ENCODE data around the gene PTPN2. TPM values are rescaled to one million over a fixed set of nuclear protein-coding genes. Genes with fewer than 3 reads are reported as not detected.

Gene PTPN2
- total RNA-seq, 1 donor from 2014 or later, result 47.9 TPM

DNA sequence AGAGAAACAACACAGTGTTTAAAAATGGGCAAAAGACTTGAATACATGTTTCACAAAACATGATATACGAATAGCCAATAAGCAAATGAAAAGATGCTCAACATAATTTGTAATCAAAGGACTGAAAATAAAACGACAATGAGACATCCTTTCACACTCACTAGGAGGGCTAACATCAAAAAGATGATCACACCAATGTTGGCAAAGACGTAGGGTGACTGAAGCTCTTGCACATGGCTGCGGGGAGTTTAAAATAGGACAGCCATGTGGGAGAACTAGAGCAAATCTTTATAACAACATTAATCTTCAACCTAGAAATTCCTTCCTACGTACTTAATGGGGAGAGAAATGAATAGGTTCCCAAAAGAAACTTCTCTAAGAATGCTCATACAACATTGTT, 44.6 kb upstream of the PTPN2 start:
- H3K4me3 ChIP-seq (ENCODE audit: low read depth, low read length), result no peak overlapping the region
- FAIRE-seq, result no peak
- DNase-seq (ENCODE audit: low read depth), result no peak
- H3K36me3 ChIP-seq (ENCODE audit: control insufficient read depth, insufficient read depth, low read length), result no peaks in the 10 kb centered on the region
- TF ChIP-seq, protein P1, sequence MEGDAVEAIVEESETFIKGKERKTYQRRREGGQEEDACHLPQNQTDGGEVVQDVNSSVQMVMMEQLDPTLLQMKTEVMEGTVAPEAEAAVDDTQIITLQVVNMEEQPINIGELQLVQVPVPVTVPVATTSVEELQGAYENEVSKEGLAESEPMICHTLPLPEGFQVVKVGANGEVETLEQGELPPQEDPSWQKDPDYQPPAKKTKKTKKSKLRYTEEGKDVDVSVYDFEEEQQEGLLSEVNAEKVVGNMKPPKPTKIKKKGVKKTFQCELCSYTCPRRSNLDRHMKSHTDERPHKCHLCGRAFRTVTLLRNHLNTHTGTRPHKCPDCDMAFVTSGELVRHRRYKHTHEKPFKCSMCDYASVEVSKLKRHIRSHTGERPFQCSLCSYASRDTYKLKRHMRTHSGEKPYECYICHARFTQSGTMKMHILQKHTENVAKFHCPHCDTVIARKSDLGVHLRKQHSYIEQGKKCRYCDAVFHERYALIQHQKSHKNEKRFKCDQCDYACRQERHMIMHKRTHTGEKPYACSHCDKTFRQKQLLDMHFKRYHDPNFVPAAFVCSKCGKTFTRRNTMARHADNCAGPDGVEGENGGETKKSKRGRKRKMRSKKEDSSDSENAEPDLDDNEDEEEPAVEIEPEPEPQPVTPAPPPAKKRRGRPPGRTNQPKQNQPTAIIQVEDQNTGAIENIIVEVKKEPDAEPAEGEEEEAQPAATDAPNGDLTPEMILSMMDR (IDR thresholded peaks at IDR 0.05; ENCODE audit: insufficient read depth, low read length, severe bottlenecking), result no peak
- H3K27me3 ChIP-seq (ENCODE audit: control insufficient read depth, insufficient read depth, low read length), result no peaks in the 10 kb centered on the region

DNA sequence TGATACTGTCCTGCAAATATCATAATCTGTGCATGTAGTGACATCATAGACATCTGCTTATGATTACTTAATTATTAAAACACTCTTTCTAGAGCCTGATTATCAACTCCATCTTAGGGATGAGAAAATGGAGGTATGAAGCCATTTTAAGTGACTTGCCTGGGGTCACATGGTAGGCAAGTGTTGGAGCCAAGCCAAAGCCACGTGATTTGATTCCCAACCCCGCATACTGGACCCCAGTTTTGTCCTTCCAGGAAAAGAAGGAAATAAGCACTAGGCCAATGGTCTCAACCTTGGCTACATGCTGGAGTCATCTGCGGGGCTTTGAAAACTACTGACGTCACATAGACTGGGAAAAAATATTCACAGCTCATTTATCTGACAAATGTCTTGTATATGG, 44.2 kb upstream of the PTPN2 start:
- no peaks in the 10 kb centered on the region for H3K36me3 ChIP-seq (ENCODE audit: control insufficient read depth, insufficient read depth, low read length)
- no peak for FAIRE-seq
- no peaks in the 10 kb centered on the region for H3K27me3 ChIP-seq (ENCODE audit: control insufficient read depth, insufficient read depth, low read length)
- no peak overlapping the region for H3K4me3 ChIP-seq (ENCODE audit: low read depth, low read length)
- DNase-seq (ENCODE audit: low read depth), result no peak
- TF ChIP-seq, protein P1 (IDR thresholded peaks at IDR 0.05; ENCODE audit: insufficient read depth, low read length, severe bottlenecking), result no peak

DNA sequence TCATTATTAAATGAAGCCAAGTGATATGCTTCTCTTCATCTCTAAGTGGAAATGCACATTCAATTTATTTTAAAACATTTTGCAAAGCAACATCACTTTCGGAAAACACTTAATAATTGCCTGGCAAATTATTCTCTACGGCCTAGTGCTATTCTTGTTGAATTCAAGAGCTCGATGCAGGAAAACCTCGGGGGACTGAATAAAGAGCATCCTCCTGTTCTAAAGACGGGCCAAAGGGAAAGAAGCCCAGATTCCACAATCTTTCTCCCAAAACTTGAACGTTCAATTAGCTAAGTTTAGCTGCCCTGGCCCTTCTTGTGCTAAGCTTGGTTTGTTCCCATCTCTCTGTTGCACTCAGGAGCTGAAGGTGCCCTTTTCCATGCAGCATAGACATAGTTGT, 40.6 kb upstream of the PTPN2 start:
- FAIRE-seq (no peak), DNase-seq (ENCODE audit: low read depth) (no peak)
- Histone ChIP-seq H3K36me3 (ENCODE audit: control insufficient read depth, insufficient read depth, low read length) (no peaks in the 10 kb centered on the region), H3K27me3 (ENCODE audit: control insufficient read depth, insufficient read depth, low read length) (no peaks in the 10 kb centered on the region), H3K4me3 (ENCODE audit: low read depth, low read length) (no peak overlapping the region)
- TF ChIP-seq, protein P1 (IDR thresholded peaks at IDR 0.05; ENCODE audit: insufficient read depth, low read length, severe bottlenecking), result no peak

GRCh38 chr18:12922266-12922665, 38.2 kb upstream of the PTPN2 start:
- TF ChIP-seq, protein P1 (IDR thresholded peaks at IDR 0.05; ENCODE audit: insufficient read depth, low read length, severe bottlenecking), result no peak
- no peaks in the 10 kb centered on the region for H3K36me3 ChIP-seq (ENCODE audit: control insufficient read depth, insufficient read depth, low read length)
- DNase-seq (ENCODE audit: low read depth) (no peak), FAIRE-seq (no peak)
- no peak overlapping the region for H3K4me3 ChIP-seq (ENCODE audit: low read depth, low read length)
- H3K27me3 ChIP-seq (ENCODE audit: control insufficient read depth, insufficient read depth, low read length), result no peaks in the 10 kb centered on the region

- no peak for FAIRE-seq
- TF ChIP-seq, protein P1 (IDR thresholded peaks at IDR 0.05; ENCODE audit: insufficient read depth, low read length, severe bottlenecking), result no peak
- H3K4me3 ChIP-seq (ENCODE audit: low read depth, low read length), result no peak overlapping the region
- H3K27me3 ChIP-seq (ENCODE audit: control insufficient read depth, insufficient read depth, low read length), result no peaks in the 10 kb centered on the region
- no peaks in the 10 kb centered on the region for H3K36me3 ChIP-seq (ENCODE audit: control insufficient read depth, insufficient read depth, low read length)
- no peak for DNase-seq (ENCODE audit: low read depth)
Measured at GRCh38 chr18:12921178-12921577, 37.1 kb upstream of the PTPN2 start.

GRCh38 chr18:12911929-12912703, 28.1 kb upstream of the PTPN2 start:
- no peak for DNase-seq (ENCODE audit: low read depth)
- Histone ChIP-seq H3K36me3 (ENCODE audit: control insufficient read depth, insufficient read depth, low read length) (no peaks in the 10 kb centered on the region), H3K4me3 (ENCODE audit: low read depth, low read length) (no peak overlapping the region), H3K27me3 (ENCODE audit: control insufficient read depth, insufficient read depth, low read length) (no peaks in the 10 kb centered on the region)
- FAIRE-seq, result no peak
- TF ChIP-seq, protein P1 (IDR thresholded peaks at IDR 0.05; ENCODE audit: insufficient read depth, low read length, severe bottlenecking), result no peak

Measured in bronchial epithelial cell (primary cell).